AG09309 (cell line): Measurements from ENCODE around the gene CREB5.

Source experiments
- DNase-seq: peaks from one replicate; pipeline ENCODE4 v3.0.0-alpha.2; 2010; ENCODE audit warnings: low read depth
- H3K4me3 ChIP-seq: 2 replicates; pipeline ENCODE4 v1.5.1; 2011; ENCODE audit warnings: mild to moderate bottlenecking, low read depth, low read length, moderate library complexity; ENCODE audit not compliant: control insufficient read depth
- TF ChIP-seq, protein P1 (sequence below): IDR thresholded peaks from 2 replicates; pipeline ENCODE4 v1.5.1; 2011; ENCODE audit warnings: mild to moderate bottlenecking, low read depth, low read length, inconsistent platforms; ENCODE audit not compliant: insufficient read depth, control insufficient read depth; ENCODE audit errors: missing control alignments

The CREB5 gene

DNA sequence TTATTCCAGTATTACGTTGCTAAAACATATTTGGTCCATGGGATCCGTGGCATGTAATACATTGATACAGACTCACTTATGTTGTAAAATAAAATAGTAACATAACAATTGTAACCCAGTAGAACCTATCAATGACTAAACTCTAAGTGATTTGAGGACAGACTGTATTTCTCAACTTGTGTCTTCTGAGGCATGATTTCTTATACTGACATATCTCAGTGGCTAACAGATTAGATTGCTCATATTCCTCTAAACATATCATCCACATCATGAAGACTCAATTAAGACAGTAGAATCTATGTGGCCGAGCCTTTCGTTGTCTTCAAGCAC lies 72.3 kb downstream of the CREB5 start:
- DNase-seq, result no peak
- H3K4me3 ChIP-seq, result no peak overlapping the region
- TF ChIP-seq, protein P1, sequence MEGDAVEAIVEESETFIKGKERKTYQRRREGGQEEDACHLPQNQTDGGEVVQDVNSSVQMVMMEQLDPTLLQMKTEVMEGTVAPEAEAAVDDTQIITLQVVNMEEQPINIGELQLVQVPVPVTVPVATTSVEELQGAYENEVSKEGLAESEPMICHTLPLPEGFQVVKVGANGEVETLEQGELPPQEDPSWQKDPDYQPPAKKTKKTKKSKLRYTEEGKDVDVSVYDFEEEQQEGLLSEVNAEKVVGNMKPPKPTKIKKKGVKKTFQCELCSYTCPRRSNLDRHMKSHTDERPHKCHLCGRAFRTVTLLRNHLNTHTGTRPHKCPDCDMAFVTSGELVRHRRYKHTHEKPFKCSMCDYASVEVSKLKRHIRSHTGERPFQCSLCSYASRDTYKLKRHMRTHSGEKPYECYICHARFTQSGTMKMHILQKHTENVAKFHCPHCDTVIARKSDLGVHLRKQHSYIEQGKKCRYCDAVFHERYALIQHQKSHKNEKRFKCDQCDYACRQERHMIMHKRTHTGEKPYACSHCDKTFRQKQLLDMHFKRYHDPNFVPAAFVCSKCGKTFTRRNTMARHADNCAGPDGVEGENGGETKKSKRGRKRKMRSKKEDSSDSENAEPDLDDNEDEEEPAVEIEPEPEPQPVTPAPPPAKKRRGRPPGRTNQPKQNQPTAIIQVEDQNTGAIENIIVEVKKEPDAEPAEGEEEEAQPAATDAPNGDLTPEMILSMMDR, result no peak

GRCh38 chr7:28487487-28487886 lies 75.2 kb downstream of the CREB5 start:
- DNase-seq, result no peak
- H3K4me3 ChIP-seq, result no peak overlapping the region
- TF ChIP-seq, protein P1, result no peak

GRCh38 chr7:28488061-28488791 lies 75.9 kb downstream of the CREB5 start:
- H3K4me3 ChIP-seq, result no peak overlapping the region
- DNase-seq, result no peak
- TF ChIP-seq, protein P1, result no peak

DNA sequence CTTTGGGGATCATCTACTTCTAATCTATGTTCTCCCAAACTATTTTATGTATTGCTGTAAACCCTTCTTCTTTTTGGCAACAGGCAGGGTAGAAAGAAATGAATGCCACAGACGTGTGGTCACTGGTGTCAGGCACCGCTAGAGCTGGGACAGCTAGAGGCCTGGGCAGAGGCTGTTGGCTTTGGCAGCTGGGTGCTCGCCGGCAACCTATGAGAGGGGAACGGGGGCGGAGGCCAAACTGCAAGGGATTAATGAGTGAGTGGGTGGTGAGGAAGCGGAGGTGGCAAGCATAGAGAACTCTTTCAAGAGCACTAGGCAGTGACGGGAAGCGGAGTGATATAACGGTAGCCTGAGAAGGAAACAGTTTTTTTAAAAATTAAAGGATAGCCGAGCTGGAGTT lies 78.5 kb downstream of the CREB5 start:
- H3K4me3 ChIP-seq, result no peak overlapping the region
- TF ChIP-seq, protein P1, result no peak
- DNase-seq, result no peak

DNA sequence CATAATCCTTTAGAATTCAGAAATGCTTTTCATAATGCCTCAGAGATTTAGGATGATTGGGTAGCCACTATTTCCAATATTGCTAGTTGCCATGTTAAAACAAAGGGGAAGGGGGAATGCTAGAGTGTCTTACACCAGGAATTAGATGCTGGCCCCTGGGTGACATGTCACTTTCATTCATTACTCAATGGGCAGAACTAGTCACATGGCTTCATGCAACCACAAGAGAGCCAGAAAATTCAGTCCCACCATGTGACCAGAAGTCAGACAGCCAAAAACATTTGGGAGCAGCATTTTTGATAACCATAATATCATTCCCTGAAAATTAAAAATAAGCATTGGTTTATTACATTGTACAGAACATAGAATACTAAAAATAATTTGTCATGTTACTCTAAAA lies 81.2 kb downstream of the CREB5 start:
- TF ChIP-seq, protein P1, result no peak
- no peak for DNase-seq
- no peak overlapping the region for H3K4me3 ChIP-seq

GRCh38 chr7:28497009-28497408 lies 84.7 kb downstream of the CREB5 start:
- no peak overlapping the region for H3K4me3 ChIP-seq
- DNase-seq, result no peak
- TF ChIP-seq, protein P1, result no peak
